WTC11 (cell line): ENCODE measurements around the gene OR9Q1. TPM values are rescaled to one million over a fixed set of nuclear protein-coding genes. Genes with fewer than 3 reads are reported as not detected.
"Not testable (repeated sequence)": the region's sequence is repeated elsewhere in the genome, so short reads cannot be mapped to it uniquely, and the experiment has no call there.

Experiments used
- ATAC-seq: fragments of 200-7000 bp; cut with Tn5 transposase; 2 replicates; pipeline ENCODE4 v1.10.0; 2021; ENCODE audit warnings: mild to moderate bottlenecking, moderate library complexity
- CTCF ChIA-PET: fragments of 300-600 bp; sonication (Branson Sonifier 250); formaldehyde crosslinking; loops from one replicate; lab custom pipeline; 2021; ENCODE audit warnings: antibody characterized with exemption; lab: Charles Lee
- POLR2A ChIA-PET: fragments of 350-600 bp; sonication (Branson Sonifier 250); formaldehyde crosslinking; loops from one replicate; lab custom pipeline; 2021; ENCODE audit warnings: antibody characterized with exemption; lab: Charles Lee
- DNase-seq: peaks from one replicate; pipeline ENCODE4 v3.0.0; 2021; ENCODE audit warnings: low spot score
- H3K27ac Mint-ChIP-seq: 2 replicates; pipeline ENCODE4 v1.8.0; 2021; ENCODE audit warnings: mixed read lengths
- H3K27me3 Mint-ChIP-seq: 2 replicates; pipeline ENCODE4 v1.8.0; 2021; ENCODE audit warnings: low read depth, mild to moderate bottlenecking, moderate library complexity, mixed read lengths
- H3K36me3 Mint-ChIP-seq: 2 replicates; pipeline ENCODE4 v1.8.0; 2021; ENCODE audit warnings: mixed read lengths
- H3K4me1 Mint-ChIP-seq: 2 replicates; pipeline ENCODE4 v1.8.0; 2022; ENCODE audit warnings: mixed read lengths
- H3K4me3 Mint-ChIP-seq: 2 replicates; pipeline ENCODE4 v1.8.0; 2021; ENCODE audit warnings: mild to moderate bottlenecking, moderate library complexity, mixed read lengths
- H3K9me3 Mint-ChIP-seq: 2 replicates; pipeline ENCODE4 v1.8.0; 2021; ENCODE audit warnings: mixed read lengths
- CREB1 ChIP-seq: sonication (generic); formaldehyde crosslinking; IDR thresholded peaks from 2 replicates; pipeline ENCODE4 v1.8.0; 2023; ENCODE audit warnings: mild to moderate bottlenecking, missing genetic modification reagents
- ELF4 ChIP-seq: sonication (generic); formaldehyde crosslinking; IDR thresholded peaks from 2 replicates; pipeline ENCODE4 v1.8.1; 2022; ENCODE audit warnings: low read depth, mild to moderate bottlenecking, moderate library complexity, missing genetic modification reagents
- ETV6 ChIP-seq: sonication (generic); formaldehyde crosslinking; IDR thresholded peaks from 2 replicates; pipeline ENCODE4 v1.8.1; 2022; ENCODE audit warnings: mild to moderate bottlenecking, missing genetic modification reagents
- FOXP1 ChIP-seq: sonication (generic); formaldehyde crosslinking; IDR thresholded peaks from 2 replicates; pipeline ENCODE4 v1.8.0; 2022; ENCODE audit warnings: missing genetic modification reagents, mild to moderate bottlenecking, moderate library complexity, borderline replicate concordance
- GTF2I ChIP-seq: fragments of 250-450 bp; sonication (Bioruptor Pico); conservative IDR thresholded peaks from 2 replicates; pipeline ENCODE4 v1.4.0; 2021; ENCODE audit warnings: mild to moderate bottlenecking
- JAZF1 ChIP-seq: fragments of 250-450 bp; sonication (Bioruptor Pico); IDR thresholded peaks from 2 replicates; pipeline ENCODE4 v1.9.0; 2021; ENCODE audit warnings: moderate library complexity, mild to moderate bottlenecking, inconsistent platforms
- PRRX2 ChIP-seq: fragments of 250-450 bp; sonication (Bioruptor Pico); IDR thresholded peaks from 2 replicates; pipeline ENCODE4 v1.8.0; 2021; ENCODE audit warnings: mild to moderate bottlenecking
- RELA ChIP-seq: sonication (generic); formaldehyde crosslinking; IDR thresholded peaks from 2 replicates; pipeline ENCODE4 v1.8.1; 2022; ENCODE audit warnings: missing genetic modification reagents, mild to moderate bottlenecking, borderline replicate concordance
- SOX15 ChIP-seq: fragments of 250-450 bp; sonication (Bioruptor Pico); IDR thresholded peaks from 2 replicates; pipeline ENCODE4 v1.9.0; 2021; ENCODE audit warnings: mild to moderate bottlenecking
- SP1 ChIP-seq: sonication (generic); formaldehyde crosslinking; conservative IDR thresholded peaks from 2 replicates; pipeline ENCODE4 v1.8.1; 2022; ENCODE audit warnings: missing genetic modification reagents
- ZNF671 ChIP-seq: fragments of 250-450 bp; sonication (Bioruptor Pico); IDR thresholded peaks from 2 replicates; pipeline ENCODE4 v1.8.0; 2021; ENCODE audit warnings: mild to moderate bottlenecking
- total RNA-seq: library from RNA; stranded (reverse); gene quantifications from 3 replicates; pipeline ENCODE4 v1.2.3, GENCODE V29; 2021
- TF ChIP-seq, protein P1 (sequence below): sonication (generic); formaldehyde crosslinking; IDR thresholded peaks from 2 replicates; pipeline ENCODE4 v1.8.1; 2022; ENCODE audit warnings: missing genetic modification reagents, borderline replicate concordance
- TF ChIP-seq, protein P2 (sequence below): sonication (generic); formaldehyde crosslinking; IDR thresholded peaks from 2 replicates; pipeline ENCODE4 v1.8.1; 2023; ENCODE audit warnings: mild to moderate bottlenecking, missing genetic modification reagents, borderline replicate concordance
- TF ChIP-seq, protein P3 (sequence below): sonication (generic); formaldehyde crosslinking; conservative IDR thresholded peaks from 2 replicates; pipeline ENCODE4 v1.8.1; 2023; ENCODE audit warnings: mild to moderate bottlenecking, low read depth, missing genetic modification reagents, moderate library complexity
- TF ChIP-seq, protein P4 (sequence below): fragments of 250-450 bp; sonication (Bioruptor Pico); IDR thresholded peaks from 2 replicates; pipeline ENCODE4 v1.9.0; 2021; ENCODE audit warnings: moderate library complexity, mild to moderate bottlenecking, inconsistent platforms, borderline replicate concordance
- TF ChIP-seq, protein P5 (sequence below): sonication (generic); formaldehyde crosslinking; IDR thresholded peaks from 2 replicates; pipeline ENCODE4 v1.8.1; 2023; ENCODE audit warnings: mild to moderate bottlenecking, missing genetic modification reagents
- TF ChIP-seq, protein P6 (sequence below): sonication (generic); formaldehyde crosslinking; conservative IDR thresholded peaks from 2 replicates; pipeline ENCODE4 v1.8.1; 2022; ENCODE audit warnings: mild to moderate bottlenecking, missing genetic modification reagents
- TF ChIP-seq, protein P7 (sequence below): fragments of 250-450 bp; sonication (Bioruptor Pico); IDR thresholded peaks from 2 replicates; pipeline ENCODE4 v2.1.2; 2022; ENCODE audit warnings: mild to moderate bottlenecking, moderate library complexity
- TF ChIP-seq, protein P8 (sequence below): sonication (generic); formaldehyde crosslinking; IDR thresholded peaks from 2 replicates; pipeline ENCODE4 v1.8.1; 2023; ENCODE audit warnings: mild to moderate bottlenecking, missing genetic modification reagents, moderate library complexity
- TF ChIP-seq, protein P9 (sequence below): sonication (generic); formaldehyde crosslinking; IDR thresholded peaks from 2 replicates; pipeline ENCODE4 v1.8.1; 2023; ENCODE audit warnings: mild to moderate bottlenecking, moderate library complexity, missing genetic modification reagents

OR9Q1 gene
- total RNA-seq, 1 experiment from 2014 or later: not detected

DNA sequence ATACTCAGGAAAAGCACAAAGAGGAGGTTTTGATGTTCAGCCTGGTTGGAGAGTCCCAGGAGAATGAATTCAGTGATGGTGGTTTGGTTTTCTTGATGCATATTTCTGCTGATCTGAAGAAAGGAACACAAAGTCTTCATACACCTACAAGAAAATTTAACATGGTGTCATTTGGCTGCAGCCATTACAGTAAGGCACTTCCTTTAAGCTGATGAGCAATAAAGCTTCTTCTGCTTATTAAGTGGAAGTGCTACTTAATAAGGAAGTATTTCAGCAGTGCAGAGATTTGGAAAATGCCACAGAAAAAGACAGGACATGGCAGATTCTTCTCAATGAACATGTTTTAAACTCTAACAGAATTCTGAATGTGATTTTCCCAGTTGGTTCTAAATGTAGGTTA lies 180.4 kb downstream of the OR9Q1 start, which contains the start of gene OR1S2:
OR1S2 (minus strand) TSS at position 101 of the 400 bp plus-strand sequence; CDS start at position 101, 0 bp downstream.
- Mint-ChIP-seq H3K27me3 (no peaks in the 10 kb centered on the region; the same call in none of the 2 replicates), H3K9me3 (peaks cover 22% of the 10 kb centered on the region), H3K27ac (no peak within 1 kb of the TSS), H3K36me3 (no peaks in the 10 kb centered on the region), H3K4me1 (no peaks in the 10 kb centered on the region), H3K4me3 (no peak within 1 kb of the TSS)
- ChIA-PET POLR2A (no interaction called here), CTCF (no interaction called here)
- DNase-seq (no peak), ATAC-seq (no peak)
- TF ChIP-seq FOXP1 (CRISPR knock-in tag) (no peak), SOX15 (CRISPR knock-in tag) (no peak), ETV6 (no peak), PRRX2 (CRISPR knock-in tag) (no peak), SP1 (CRISPR knock-in tag) (no peak), ELF4 (CRISPR knock-in tag) (no peak), JAZF1 (no peak), CREB1 (CRISPR knock-in tag) (no peak), GTF2I (CRISPR knock-in tag) (no peak), RELA (CRISPR knock-in tag) (no peak), ZNF671 (CRISPR knock-in tag) (no peak)
- TF ChIP-seq, protein P1, sequence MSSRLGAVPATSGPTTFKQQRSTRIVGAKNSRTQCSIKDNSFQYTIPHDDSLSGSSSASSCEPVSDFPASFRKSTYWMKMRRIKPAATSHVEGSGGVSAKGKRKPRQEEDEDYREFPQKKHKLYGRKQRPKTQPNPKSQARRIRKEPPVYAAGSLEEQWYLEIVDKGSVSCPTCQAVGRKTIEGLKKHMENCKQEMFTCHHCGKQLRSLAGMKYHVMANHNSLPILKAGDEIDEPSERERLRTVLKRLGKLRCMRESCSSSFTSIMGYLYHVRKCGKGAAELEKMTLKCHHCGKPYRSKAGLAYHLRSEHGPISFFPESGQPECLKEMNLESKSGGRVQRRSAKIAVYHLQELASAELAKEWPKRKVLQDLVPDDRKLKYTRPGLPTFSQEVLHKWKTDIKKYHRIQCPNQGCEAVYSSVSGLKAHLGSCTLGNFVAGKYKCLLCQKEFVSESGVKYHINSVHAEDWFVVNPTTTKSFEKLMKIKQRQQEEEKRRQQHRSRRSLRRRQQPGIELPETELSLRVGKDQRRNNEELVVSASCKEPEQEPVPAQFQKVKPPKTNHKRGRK (CRISPR knock-in tag): no peak
- TF ChIP-seq, protein P2, sequence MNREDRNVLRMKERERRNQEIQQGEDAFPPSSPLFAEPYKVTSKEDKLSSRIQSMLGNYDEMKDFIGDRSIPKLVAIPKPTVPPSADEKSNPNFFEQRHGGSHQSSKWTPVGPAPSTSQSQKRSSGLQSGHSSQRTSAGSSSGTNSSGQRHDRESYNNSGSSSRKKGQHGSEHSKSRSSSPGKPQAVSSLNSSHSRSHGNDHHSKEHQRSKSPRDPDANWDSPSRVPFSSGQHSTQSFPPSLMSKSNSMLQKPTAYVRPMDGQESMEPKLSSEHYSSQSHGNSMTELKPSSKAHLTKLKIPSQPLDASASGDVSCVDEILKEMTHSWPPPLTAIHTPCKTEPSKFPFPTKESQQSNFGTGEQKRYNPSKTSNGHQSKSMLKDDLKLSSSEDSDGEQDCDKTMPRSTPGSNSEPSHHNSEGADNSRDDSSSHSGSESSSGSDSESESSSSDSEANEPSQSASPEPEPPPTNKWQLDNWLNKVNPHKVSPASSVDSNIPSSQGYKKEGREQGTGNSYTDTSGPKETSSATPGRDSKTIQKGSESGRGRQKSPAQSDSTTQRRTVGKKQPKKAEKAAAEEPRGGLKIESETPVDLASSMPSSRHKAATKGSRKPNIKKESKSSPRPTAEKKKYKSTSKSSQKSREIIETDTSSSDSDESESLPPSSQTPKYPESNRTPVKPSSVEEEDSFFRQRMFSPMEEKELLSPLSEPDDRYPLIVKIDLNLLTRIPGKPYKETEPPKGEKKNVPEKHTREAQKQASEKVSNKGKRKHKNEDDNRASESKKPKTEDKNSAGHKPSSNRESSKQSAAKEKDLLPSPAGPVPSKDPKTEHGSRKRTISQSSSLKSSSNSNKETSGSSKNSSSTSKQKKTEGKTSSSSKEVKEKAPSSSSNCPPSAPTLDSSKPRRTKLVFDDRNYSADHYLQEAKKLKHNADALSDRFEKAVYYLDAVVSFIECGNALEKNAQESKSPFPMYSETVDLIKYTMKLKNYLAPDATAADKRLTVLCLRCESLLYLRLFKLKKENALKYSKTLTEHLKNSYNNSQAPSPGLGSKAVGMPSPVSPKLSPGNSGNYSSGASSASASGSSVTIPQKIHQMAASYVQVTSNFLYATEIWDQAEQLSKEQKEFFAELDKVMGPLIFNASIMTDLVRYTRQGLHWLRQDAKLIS: no peak
- TF ChIP-seq, protein P3, sequence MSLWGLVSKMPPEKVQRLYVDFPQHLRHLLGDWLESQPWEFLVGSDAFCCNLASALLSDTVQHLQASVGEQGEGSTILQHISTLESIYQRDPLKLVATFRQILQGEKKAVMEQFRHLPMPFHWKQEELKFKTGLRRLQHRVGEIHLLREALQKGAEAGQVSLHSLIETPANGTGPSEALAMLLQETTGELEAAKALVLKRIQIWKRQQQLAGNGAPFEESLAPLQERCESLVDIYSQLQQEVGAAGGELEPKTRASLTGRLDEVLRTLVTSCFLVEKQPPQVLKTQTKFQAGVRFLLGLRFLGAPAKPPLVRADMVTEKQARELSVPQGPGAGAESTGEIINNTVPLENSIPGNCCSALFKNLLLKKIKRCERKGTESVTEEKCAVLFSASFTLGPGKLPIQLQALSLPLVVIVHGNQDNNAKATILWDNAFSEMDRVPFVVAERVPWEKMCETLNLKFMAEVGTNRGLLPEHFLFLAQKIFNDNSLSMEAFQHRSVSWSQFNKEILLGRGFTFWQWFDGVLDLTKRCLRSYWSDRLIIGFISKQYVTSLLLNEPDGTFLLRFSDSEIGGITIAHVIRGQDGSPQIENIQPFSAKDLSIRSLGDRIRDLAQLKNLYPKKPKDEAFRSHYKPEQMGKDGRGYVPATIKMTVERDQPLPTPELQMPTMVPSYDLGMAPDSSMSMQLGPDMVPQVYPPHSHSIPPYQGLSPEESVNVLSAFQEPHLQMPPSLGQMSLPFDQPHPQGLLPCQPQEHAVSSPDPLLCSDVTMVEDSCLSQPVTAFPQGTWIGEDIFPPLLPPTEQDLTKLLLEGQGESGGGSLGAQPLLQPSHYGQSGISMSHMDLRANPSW (CRISPR knock-in tag): no peak
- TF ChIP-seq, protein P4, sequence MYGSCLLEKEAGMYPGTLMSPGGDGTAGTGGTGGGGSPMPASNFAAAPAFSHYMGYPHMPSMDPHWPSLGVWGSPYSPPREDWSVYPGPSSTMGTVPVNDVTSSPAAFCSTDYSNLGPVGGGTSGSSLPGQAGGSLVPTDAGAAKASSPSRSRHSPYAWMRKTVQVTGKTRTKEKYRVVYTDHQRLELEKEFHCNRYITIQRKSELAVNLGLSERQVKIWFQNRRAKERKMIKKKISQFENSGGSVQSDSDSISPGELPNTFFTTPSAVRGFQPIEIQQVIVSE (CRISPR knock-in tag): no peak
- TF ChIP-seq, protein P5, sequence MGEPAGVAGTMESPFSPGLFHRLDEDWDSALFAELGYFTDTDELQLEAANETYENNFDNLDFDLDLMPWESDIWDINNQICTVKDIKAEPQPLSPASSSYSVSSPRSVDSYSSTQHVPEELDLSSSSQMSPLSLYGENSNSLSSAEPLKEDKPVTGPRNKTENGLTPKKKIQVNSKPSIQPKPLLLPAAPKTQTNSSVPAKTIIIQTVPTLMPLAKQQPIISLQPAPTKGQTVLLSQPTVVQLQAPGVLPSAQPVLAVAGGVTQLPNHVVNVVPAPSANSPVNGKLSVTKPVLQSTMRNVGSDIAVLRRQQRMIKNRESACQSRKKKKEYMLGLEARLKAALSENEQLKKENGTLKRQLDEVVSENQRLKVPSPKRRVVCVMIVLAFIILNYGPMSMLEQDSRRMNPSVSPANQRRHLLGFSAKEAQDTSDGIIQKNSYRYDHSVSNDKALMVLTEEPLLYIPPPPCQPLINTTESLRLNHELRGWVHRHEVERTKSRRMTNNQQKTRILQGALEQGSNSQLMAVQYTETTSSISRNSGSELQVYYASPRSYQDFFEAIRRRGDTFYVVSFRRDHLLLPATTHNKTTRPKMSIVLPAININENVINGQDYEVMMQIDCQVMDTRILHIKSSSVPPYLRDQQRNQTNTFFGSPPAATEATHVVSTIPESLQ (CRISPR knock-in tag): no peak
- TF ChIP-seq, protein P6, sequence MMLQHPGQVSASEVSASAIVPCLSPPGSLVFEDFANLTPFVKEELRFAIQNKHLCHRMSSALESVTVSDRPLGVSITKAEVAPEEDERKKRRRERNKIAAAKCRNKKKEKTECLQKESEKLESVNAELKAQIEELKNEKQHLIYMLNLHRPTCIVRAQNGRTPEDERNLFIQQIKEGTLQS (CRISPR knock-in tag): no peak
- TF ChIP-seq, protein P7, sequence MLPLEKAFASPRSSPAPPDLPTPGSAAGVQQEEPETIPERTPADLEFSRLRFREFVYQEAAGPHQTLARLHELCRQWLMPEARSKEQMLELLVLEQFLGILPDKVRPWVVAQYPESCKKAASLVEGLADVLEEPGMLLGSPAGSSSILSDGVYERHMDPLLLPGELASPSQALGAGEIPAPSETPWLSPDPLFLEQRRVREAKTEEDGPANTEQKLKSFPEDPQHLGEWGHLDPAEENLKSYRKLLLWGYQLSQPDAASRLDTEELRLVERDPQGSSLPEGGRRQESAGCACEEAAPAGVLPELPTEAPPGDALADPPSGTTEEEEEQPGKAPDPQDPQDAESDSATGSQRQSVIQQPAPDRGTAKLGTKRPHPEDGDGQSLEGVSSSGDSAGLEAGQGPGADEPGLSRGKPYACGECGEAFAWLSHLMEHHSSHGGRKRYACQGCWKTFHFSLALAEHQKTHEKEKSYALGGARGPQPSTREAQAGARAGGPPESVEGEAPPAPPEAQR (CRISPR knock-in tag): no peak
- TF ChIP-seq, protein P8, sequence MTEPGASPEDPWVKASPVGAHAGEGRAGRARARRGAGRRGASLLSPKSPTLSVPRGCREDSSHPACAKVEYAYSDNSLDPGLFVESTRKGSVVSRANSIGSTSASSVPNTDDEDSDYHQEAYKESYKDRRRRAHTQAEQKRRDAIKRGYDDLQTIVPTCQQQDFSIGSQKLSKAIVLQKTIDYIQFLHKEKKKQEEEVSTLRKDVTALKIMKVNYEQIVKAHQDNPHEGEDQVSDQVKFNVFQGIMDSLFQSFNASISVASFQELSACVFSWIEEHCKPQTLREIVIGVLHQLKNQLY (CRISPR knock-in tag): no peak
- TF ChIP-seq, protein P9, sequence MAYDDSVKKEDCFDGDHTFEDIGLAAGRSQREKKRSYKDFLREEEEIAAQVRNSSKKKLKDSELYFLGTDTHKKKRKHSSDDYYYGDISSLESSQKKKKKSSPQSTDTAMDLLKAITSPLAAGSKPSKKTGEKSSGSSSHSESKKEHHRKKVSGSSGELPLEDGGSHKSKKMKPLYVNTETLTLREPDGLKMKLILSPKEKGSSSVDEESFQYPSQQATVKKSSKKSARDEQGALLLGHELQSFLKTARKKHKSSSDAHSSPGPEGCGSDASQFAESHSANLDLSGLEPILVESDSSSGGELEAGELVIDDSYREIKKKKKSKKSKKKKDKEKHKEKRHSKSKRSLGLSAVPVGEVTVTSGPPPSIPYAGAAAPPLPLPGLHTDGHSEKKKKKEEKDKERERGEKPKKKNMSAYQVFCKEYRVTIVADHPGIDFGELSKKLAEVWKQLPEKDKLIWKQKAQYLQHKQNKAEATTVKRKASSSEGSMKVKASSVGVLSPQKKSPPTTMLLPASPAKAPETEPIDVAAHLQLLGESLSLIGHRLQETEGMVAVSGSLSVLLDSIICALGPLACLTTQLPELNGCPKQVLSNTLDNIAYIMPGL (CRISPR knock-in tag): no peak

DNA sequence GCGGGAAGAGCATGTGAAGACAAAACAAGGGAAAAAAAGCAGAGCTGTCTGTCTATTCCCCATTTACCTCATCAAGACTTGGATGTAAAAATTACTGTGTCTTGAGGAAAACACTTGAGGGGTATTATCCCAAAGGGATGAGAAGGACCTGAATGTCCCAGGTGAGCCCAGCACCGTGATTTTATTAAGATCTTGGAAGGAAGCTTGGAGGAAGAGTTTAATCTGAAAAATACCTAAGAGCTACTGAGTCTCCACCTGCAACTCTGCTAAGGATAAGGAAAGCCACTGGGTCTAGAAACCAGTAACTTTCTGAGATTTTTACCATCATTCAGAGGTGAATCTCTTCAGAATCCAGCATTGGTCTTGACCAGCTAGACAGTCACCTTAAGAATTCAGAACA lies 188.7 kb downstream of the OR9Q1 start, which contains the start of gene OR1S1:
OR1S1 (plus strand) TSS at position 301 of the 400 bp plus-strand sequence.
- ATAC-seq, H3K36me3 Mint-ChIP-seq, H3K4me1 Mint-ChIP-seq, H3K27ac Mint-ChIP-seq, POLR2A ChIA-PET, H3K9me3 Mint-ChIP-seq, DNase-seq, H3K27me3 Mint-ChIP-seq, CTCF ChIA-PET, H3K4me3 Mint-ChIP-seq: not testable (repeated sequence)
